HepG2 (cell line): ENCODE results near the gene SP5. TPM values are rescaled to one million over a fixed set of nuclear protein-coding genes. Genes with fewer than 3 reads are reported as not detected.

Source experiments
- CSRNP1 ChIP-seq: sonication (generic); formaldehyde crosslinking; IDR thresholded peaks from 2 replicates; pipeline ENCODE4 v1.8.1; 2023; ENCODE audit warnings: mild to moderate bottlenecking, missing genetic modification reagents
- HCFC1 ChIP-seq: fragments of 150-350 bp; IDR thresholded peaks from 2 replicates; pipeline ENCODE4 v1.6.1; 2014; ENCODE audit warnings: low read depth, low read length
- KLF6 ChIP-seq: IDR thresholded peaks from 2 replicates; pipeline ENCODE4 v1.8.0; 2016; ENCODE audit warnings: missing biosample characterization, missing genetic modification reagents
- MYC ChIP-seq: sonication (generic); formaldehyde crosslinking; IDR thresholded peaks from 2 replicates; pipeline ENCODE4 v1.9.0; 2021; ENCODE audit warnings: missing genetic modification reagents, borderline replicate concordance
- PREB ChIP-seq: sonication (generic); formaldehyde crosslinking; IDR thresholded peaks from 2 replicates; pipeline ENCODE4 v1.4.0; 2020; ENCODE audit warnings: missing genetic modification reagents
- SP140L ChIP-seq: sonication (generic); formaldehyde crosslinking; IDR thresholded peaks from 2 replicates; pipeline ENCODE4 v1.4.0; 2020; ENCODE audit warnings: missing genetic modification reagents, borderline replicate concordance
- TRAFD1 ChIP-seq: sonication (generic); formaldehyde crosslinking; IDR thresholded peaks from 2 replicates; pipeline ENCODE4 v1.5.1; 2020; ENCODE audit warnings: missing genetic modification reagents, mild to moderate bottlenecking, borderline replicate concordance
- ZBTB10 ChIP-seq: sonication (generic); formaldehyde crosslinking; IDR thresholded peaks from 2 replicates; pipeline ENCODE4 v1.4.0; 2020; ENCODE audit warnings: missing genetic modification reagents, borderline replicate concordance
- ZNF331 ChIP-seq: sonication (generic); formaldehyde crosslinking; IDR thresholded peaks from 2 replicates; pipeline ENCODE4 v1.4.0; 2020; ENCODE audit warnings: missing genetic modification reagents
- polyA plus RNA-seq, 8 experiments: library from polyadenylated mRNA; depleted of rRNA in 3 of 8; stranded (reverse) in 7 of 8; unstranded in 1 of 8; fragments of >200 nt; fragmentation: Illumina TruSeq in 4 of 8; extraction: Trizol in 4 of 8; gene quantifications; 2 replicates each; pipeline versions ENCODE4 v1.2.1 to v1.2.3, GENCODE V29; 2011 to 2016; ENCODE audit warnings: low read depth in 4 of 8, missing spikeins in 1 of 8, mixed read lengths in 1 of 8; ENCODE audit not compliant: insufficient read depth in 1 of 8
- total RNA-seq, 5 experiments: library from RNA; depleted of rRNA; stranded (reverse); fragments of >200 nt; fragmentation: Illumina TruSeq; extraction: Trizol; gene quantifications; 2 replicates each; pipeline ENCODE4 v1.2.3, GENCODE V29; 2016; ENCODE audit warnings: low read depth in 1 of 5
- TF ChIP-seq, protein P1 (sequence below): sonication (generic); formaldehyde crosslinking; IDR thresholded peaks from 2 replicates; pipeline ENCODE4 v1.9.0; 2022; ENCODE audit warnings: low read depth, missing genetic modification reagents
- TF ChIP-seq, protein P2 (sequence below): IDR thresholded peaks from 2 replicates; pipeline ENCODE4 v1.6.1; 2016; ENCODE audit warnings: low read depth, missing genetic modification reagents, missing compliant biosample characterization

The SP5 gene
- total and polyA plus RNA-seq, 2 of the 13 experiments (the other 11 are each of a cell fraction or from before 2014, with no cell fraction given): 50.8 to 119 TPM

- 0 out of 2 replicates have a peak, but pooled peaks have one; percentile 33 for TF ChIP-seq CSRNP1
- no peak for TF ChIP-seq SP140L (CRISPR knock-in tag)
- TF ChIP-seq HCFC1: no peak
- TF ChIP-seq, protein P1, sequence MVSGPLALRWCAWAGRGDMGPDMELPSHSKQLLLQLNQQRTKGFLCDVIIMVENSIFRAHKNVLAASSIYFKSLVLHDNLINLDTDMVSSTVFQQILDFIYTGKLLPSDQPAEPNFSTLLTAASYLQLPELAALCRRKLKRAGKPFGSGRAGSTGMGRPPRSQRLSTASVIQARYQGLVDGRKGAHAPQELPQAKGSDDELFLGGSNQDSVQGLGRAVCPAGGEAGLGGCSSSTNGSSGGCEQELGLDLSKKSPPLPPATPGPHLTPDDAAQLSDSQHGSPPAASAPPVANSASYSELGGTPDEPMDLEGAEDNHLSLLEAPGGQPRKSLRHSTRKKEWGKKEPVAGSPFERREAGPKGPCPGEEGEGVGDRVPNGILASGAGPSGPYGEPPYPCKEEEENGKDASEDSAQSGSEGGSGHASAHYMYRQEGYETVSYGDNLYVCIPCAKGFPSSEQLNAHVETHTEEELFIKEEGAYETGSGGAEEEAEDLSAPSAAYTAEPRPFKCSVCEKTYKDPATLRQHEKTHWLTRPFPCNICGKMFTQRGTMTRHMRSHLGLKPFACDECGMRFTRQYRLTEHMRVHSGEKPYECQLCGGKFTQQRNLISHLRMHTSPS (CRISPR knock-in tag): no peak
- 0 out of 2 replicates have a peak, but pooled peaks have one; percentile 28 for TF ChIP-seq KLF6 (CRISPR knock-in tag)
- no peak for TF ChIP-seq TRAFD1 (CRISPR knock-in tag)
- no peak for TF ChIP-seq ZNF331 (CRISPR knock-in tag)
- no peak for TF ChIP-seq PREB (CRISPR knock-in tag)
- TF ChIP-seq MYC (CRISPR knock-in tag): no peak
- no peak for TF ChIP-seq ZBTB10
- TF ChIP-seq, protein P2, sequence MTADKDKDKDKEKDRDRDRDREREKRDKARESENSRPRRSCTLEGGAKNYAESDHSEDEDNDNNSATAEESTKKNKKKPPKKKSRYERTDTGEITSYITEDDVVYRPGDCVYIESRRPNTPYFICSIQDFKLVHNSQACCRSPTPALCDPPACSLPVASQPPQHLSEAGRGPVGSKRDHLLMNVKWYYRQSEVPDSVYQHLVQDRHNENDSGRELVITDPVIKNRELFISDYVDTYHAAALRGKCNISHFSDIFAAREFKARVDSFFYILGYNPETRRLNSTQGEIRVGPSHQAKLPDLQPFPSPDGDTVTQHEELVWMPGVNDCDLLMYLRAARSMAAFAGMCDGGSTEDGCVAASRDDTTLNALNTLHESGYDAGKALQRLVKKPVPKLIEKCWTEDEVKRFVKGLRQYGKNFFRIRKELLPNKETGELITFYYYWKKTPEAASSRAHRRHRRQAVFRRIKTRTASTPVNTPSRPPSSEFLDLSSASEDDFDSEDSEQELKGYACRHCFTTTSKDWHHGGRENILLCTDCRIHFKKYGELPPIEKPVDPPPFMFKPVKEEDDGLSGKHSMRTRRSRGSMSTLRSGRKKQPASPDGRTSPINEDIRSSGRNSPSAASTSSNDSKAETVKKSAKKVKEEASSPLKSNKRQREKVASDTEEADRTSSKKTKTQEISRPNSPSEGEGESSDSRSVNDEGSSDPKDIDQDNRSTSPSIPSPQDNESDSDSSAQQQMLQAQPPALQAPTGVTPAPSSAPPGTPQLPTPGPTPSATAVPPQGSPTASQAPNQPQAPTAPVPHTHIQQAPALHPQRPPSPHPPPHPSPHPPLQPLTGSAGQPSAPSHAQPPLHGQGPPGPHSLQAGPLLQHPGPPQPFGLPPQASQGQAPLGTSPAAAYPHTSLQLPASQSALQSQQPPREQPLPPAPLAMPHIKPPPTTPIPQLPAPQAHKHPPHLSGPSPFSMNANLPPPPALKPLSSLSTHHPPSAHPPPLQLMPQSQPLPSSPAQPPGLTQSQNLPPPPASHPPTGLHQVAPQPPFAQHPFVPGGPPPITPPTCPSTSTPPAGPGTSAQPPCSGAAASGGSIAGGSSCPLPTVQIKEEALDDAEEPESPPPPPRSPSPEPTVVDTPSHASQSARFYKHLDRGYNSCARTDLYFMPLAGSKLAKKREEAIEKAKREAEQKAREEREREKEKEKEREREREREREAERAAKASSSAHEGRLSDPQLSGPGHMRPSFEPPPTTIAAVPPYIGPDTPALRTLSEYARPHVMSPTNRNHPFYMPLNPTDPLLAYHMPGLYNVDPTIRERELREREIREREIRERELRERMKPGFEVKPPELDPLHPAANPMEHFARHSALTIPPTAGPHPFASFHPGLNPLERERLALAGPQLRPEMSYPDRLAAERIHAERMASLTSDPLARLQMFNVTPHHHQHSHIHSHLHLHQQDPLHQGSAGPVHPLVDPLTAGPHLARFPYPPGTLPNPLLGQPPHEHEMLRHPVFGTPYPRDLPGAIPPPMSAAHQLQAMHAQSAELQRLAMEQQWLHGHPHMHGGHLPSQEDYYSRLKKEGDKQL: 0 out of 2 replicates have a peak, but pooled peaks have one; percentile 17
Measured at GRCh38 chr2:170712653-170713542, 2.2 kb upstream of the SP5 start (continued).
